GM18951 (cell line): Measurements from ENCODE around the gene STEAP1B.
"Not testable (repeated sequence)": the region's sequence is repeated elsewhere in the genome, so short reads cannot be mapped to it uniquely, and the experiment has no call there.

Experiments used
- POLR2A ChIP-seq: IDR thresholded peaks from 4 replicates; pipeline ENCODE4 v1.6.1; 2011; ENCODE audit warnings: mild to moderate bottlenecking; ENCODE audit not compliant: insufficient read length, insufficient read depth; ENCODE audit errors: extremely low read depth
- in situ Hi-C: fragments of 300-500 bp; cut with MboI; formaldehyde crosslinking; loops from one replicate; pipeline ENCODE4 v1.12.0; 2022; ENCODE audit warnings: low sequenced_read_pairs, mixed read lengths, inconsistent platforms; ENCODE audit not compliant: unreplicated experiment

The STEAP1B gene

DNA sequence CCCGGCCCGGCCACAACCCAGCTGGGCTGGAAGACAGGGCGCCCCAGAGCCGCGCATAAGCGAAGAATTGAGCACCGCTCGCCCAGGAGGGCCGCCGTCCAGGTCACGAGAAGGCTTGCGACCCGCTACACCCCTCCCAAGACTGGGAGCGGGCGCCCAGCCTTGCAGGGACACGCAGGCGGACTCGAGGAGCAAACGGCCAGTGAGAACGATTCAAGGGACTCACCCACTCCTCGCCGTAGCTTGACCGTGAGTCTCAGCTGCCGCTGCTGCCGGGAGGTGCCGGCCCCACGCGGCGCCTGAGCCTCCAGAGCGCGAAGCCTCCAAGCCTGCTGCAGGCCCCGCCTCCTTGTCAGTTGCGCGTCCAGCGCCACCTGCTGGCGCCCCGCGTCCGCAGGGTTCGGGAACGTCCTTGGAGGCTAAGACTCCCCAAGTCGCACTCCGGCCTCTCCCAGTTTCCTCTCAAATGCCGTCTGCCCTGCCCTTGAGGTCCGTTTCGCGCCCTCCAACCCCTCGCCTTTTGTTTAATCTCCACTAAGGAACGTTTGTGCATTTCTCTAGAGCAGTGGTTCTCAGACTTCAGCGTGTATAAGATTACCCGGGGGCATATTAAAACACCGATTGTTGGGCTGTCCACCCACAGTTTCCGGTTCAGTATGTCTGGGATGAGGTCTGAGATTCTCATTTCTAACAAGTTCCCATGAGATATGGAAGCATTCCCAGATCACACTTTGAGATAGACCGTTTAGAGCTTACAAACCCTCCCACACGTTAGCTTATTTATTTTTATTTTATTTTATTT, at the start of gene STEAP1B:
Gene STEAP1B (minus strand): TSS at position 301 of the 802 bp plus-strand sequence. CDS start 5,333 bp downstream, outside the sequence.
- in situ Hi-C loops, result not testable (repeated sequence)

DNA sequence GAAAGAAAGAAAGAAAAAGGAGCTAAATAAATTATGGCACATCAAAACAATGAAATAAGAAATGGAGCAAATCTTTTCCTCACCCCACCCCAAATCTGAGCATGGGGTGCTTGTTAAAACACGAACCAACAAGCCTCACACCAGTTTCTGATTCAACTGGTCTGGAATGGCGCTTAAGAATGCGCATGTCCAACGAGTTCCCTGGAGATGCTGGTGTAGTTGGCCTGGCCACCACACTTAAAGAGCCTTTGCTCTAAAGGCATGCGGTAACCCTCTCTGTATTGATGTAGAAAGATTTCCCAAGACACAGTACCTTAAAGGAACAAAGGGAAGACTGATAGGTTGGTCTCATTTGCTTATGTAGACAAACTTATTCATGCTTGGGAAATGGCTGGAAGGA, 49.1 kb upstream of the STEAP1B start:
- no peak for TF ChIP-seq POLR2A
- in situ Hi-C loops, result no loop called here

DNA sequence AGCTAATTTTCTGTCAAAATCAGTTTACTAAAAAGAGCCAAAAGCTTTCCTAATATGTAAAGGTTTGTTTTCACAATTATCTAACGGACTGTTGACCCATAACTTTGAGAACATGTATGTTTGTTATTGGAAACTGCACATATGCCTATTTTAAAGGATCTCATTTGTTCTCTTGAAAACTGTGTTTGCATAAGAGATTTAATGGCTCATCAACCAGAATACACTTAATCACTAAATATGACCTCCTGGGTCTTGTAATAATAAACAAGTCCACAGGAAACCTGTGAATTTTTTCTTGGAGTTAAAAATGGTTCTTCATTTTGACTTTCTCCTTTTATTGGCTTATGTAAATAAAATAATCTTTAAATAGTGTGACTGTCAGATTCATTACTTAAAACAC, 48.3 kb upstream of the STEAP1B start:
- no peak for TF ChIP-seq POLR2A

DNA sequence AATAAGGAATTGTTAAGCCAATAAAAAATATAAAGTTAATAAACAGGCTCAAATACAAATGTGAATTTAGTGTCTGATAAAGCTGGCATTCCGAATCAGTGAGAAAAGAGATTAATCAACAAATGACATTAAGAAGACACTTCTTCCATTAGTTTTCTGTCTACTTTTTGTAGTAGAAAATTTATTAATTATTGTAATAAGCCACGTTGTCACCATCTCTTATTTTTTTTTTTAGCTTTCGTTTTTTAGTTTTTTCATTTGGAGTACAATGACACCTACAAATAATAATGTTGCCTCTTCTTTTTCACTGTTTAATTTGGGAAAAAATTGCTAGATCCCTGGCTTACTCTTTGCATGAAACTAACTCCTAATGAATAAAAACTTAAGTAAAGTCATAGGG, 46.8 kb upstream of the STEAP1B start:
- in situ Hi-C loops, result no loop called here
- TF ChIP-seq POLR2A, result no peak

More for the DNA sequence above, 48.3 kb upstream of the STEAP1B start:
- in situ Hi-C loops, result no loop called here

DNA sequence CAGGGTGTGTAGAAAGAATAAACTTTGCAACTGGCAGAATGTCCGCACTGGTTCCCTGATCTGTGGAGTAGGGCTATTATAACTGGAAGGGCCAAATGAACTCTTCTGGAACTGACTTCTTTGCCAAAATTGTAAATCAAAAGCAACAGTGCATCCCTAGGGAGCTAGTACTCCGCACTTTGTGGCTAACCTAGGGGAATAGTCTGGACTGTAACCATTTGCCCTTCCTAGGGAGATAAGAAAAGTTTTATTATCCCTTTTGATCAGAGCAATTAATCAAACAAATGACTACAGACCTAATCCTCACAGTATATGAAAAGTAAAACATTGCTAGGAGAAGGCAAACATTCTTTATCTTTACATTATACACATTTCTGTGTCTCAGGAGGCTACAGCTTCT, 45.5 kb upstream of the STEAP1B start:
- no peak for TF ChIP-seq POLR2A
- in situ Hi-C loops, result no loop called here

DNA sequence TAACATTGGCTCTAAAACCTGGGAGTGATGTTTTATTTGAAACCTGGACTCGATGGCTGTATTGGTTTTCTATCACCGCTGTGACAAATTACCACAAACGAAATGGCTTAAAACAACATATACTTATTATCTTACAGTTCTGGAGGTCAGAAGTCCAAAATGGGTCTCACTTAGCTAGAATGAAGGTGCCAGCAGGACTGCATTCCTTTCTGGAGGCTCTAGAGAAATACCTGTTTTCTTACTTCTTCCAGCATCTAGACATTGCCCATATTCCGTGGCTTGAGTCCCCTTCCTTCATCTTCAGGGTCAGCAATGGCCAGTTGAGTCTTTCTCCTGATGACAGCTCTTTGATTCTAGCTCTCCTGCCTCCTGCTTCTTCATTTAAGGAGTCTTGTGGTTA, 44.3 kb upstream of the STEAP1B start:
- in situ Hi-C loops, result no loop called here
- no peak for TF ChIP-seq POLR2A

DNA sequence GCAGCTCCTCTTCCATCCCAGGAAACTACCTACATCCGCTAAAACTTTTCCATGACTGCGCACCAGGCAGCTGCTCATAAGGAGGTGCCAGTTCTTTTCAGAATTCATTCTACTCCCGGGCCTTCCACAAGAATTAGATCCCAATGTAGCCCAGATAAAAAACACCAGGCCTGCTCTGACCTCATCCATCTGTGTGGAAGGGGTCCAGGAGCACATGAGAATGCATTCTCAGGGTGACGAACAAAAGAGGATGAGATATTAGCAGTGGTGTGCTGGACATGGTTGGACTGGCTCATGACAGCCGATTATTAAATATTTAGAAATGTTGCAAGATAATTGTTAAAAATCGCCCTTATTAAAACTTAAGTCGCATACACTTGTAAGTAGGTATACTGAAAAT, 43.2 kb upstream of the STEAP1B start:
- in situ Hi-C loops, result no loop called here

DNA sequence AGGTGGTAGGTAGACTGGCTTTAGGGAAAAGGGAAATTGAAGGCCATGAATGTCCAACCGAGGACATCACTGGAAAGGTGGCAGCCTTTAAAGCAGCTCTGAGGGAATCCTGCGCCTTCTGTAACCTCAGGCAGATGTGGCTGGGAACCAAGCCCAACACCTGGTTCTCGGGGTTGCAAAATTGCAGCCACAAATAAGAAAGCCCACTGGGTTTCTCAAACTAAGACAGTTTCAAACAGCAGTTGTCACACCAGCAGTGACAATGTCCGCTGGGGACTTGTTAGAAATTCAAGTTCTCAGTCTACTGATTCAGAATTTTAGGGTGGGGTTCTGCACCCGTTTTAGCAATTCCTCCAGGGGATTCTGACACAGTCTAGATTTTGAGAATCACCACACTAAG, 42.7 kb upstream of the STEAP1B start:
- in situ Hi-C loops, result no loop called here
- no peak for TF ChIP-seq POLR2A

More for the DNA sequence above, 43.2 kb upstream of the STEAP1B start:
- no peak for TF ChIP-seq POLR2A

DNA sequence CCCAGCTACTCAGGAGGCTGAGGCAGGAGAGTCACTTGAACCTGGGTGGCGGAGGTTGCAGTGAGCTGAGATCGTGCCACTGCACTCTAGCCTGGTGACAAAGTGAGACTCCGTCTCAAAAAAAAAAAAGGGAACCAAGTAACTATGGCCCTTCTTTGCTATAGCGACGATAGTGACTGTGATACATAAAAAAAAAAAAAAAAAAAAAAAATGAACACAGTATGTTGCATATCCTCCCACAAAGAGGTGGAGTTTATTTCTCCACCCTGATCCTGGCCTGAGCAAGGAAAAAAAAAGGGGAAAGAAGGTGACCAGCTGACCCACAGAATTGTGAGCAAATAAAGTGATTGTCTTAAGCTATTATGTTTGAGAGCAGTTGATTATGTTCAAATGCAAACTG, 42.3 kb upstream of the STEAP1B start:
- no peak for TF ChIP-seq POLR2A
- in situ Hi-C loops, result no loop called here

DNA sequence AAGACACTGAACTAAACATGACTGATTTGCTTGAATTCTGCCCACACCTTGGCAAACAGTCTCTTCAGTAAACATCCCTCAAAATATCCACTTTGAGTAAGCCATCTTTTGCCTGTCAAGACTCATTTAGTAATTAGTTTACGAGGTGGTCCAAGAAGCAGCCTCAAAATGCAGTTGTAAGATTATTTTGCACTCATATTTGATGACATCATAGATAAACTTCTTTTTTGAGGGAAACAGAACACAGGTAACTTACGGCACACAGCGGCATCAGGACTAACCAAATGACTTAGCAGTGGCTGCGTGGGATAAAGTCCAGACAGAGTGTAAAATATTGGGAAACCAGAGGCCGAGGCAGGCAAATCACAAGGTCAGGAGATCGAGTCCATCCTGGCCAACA, 41.8 kb upstream of the STEAP1B start:
- in situ Hi-C loops, result no loop called here
- no peak for TF ChIP-seq POLR2A

DNA sequence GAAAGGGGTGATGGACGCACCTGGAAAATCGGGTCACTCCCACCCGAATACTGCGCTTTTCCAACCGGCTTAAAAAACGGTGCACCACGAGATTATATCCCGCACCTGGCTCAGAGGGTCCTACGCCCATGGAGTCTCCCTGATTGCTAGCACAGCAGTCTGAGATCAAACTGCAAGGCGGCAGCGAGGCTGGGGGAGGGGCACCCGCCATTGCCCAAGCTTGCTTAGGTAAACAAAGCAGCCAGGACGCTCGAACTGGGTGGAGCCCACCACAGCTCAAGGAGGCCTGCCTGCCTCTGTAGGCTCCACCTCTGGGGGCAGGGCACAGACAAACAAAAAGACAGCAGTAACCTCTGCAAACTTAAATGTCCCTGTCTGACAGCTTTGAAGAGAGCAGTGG, 28.5 kb upstream of the STEAP1B start:
- in situ Hi-C loops, result not testable (repeated sequence)

DNA sequence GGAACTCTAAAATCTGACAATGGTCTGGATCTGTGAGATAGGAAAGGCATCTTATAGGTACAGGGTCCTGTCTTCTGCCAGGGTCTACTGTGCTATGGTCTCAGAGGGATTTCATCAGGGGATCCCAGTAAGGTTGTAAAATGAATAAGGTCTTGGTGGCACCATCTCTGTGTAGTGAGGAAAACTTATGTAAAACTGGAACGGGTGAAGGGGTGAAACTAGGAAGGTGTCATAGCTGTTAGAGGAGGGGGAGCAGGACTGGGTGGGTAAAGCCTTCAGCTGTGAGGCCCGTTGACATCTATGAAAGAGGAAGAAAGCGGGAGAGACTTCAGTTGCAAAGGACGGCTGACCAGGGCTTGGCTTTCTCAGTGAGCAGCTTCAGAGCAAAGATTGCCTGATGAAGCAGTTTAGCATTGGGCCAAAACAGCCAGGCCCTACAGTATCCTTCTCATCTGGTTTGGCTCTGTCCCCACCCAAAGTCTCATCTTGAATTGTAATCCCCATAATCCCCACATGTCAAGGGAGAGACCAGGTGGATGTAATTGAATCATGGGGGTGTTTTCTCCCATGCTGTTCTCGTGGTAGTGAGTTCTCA, 24.5 kb upstream of the STEAP1B start:
- in situ Hi-C loops, result not testable (repeated sequence)

DNA sequence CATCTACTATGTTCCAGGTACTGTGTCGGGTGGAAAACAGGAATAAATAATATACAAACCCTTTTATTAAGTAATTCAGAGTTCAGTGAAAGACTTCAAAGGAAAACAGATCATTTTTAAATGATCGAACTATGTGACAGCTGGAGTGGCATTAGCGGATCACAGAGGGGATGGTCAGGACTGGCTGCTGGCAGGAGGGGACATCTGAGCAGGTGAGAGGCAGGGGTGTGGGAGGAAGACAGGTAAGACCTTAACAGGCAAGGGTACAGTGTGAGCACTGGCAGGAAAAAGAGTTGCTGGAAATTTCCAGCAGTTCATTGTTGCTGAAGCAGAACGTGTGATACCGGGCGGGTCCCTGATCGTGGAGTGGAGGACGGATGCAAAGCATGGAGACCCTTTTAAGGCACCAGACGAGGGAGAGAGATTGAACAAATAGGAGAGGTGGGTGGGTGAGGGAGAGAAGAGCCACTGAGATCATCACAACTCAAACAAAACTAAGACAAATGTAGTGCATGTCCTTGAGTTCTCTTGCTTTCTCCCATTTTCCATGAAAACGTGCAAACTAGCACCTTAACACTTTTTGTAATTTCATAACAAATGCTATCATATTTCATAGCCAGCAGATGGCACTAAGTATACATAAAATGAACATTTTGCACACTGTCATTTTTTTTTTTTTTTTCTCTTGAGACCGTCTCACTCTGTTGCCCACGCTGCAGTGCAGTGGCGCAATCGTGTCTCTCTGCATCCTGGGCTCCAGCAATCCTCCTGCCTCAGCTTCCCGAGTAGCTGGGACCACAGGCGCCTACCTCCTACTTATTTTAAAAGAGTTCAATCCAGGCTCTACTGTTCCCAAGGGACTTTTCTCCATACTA, 23.7 kb upstream of the STEAP1B start:
- in situ Hi-C loops, result not testable (repeated sequence)

DNA sequence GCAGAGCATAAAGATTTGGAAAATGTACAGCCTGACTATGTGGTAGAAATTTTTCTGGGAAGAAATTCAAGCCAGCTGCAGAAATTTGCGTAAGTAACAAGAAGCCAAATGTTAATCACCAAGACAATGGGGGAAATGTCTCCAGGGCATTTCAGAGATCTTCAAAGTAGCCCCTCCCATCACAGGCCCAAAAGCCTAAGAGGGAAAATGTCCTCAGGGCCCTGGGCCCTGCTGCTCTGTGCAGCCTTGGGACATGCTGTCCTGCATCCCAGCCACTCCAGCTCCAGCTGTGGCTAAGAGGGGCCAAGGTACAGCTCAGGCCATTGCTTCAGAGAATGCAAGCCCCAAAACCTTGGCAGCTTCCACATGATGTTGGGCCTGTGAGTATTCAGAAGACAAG, 19.6 kb upstream of the STEAP1B start:
- in situ Hi-C loops, result not testable (repeated sequence)

DNA sequence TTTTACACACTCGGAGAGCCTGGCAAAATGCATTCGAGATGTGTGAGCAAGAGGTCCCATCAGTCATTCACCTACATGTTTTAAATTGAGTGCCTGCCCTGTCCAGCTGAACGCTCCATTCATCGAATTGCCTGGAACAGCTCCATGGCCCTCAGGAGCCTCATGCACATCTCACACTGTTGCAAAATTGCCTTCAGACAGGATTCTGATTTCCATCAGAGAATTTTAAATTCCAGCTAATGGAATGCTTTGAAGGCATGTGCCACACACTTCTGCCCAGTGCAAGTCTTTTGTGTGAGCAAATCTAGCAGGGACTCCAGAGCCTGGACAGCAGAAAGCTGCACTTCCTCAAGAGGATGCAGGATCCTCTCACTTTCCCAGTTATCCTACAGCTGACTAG, 17.0 kb upstream of the STEAP1B start:
- in situ Hi-C loops, result not testable (repeated sequence)

DNA sequence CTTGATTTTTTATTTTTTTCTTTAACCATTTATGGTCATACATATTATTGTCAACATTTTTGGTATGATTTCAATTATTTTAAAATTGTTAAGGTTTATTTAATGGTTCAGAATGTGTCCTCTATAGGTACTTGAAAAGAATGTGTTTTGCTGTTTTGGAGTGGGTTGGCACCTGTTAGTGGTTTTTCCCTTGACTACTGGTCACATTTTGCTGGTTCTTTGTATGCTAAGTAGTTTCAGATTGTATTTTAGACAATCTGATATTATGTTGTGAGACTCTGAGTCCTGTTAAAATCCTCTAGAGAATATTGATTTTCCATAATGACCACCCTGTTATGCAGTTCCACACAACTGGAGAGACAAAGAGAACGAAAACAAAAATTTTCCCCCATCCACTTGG, 15.0 kb upstream of the STEAP1B start:
- in situ Hi-C loops, result not testable (repeated sequence)

DNA sequence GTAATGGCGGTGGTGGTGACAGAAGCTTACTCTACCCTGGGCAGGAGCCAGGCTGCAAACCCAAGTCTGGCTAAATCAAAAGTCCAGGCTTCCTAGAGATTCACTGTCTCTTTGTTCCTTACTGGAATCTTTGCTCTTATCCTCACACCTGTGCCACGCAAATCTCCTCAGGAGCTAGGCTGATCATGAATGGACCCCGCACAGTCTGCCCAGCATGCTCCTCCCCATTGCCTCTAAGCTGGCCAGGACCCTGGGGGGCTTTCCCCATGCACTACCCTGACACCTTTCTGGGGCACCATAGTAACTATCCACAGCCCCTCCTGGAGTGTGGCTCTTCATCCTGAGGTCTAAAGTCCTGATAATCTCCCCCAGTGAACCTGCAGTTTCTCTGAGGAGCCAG, 7.3 kb upstream of the STEAP1B start:
- in situ Hi-C loops, result not testable (repeated sequence)

DNA sequence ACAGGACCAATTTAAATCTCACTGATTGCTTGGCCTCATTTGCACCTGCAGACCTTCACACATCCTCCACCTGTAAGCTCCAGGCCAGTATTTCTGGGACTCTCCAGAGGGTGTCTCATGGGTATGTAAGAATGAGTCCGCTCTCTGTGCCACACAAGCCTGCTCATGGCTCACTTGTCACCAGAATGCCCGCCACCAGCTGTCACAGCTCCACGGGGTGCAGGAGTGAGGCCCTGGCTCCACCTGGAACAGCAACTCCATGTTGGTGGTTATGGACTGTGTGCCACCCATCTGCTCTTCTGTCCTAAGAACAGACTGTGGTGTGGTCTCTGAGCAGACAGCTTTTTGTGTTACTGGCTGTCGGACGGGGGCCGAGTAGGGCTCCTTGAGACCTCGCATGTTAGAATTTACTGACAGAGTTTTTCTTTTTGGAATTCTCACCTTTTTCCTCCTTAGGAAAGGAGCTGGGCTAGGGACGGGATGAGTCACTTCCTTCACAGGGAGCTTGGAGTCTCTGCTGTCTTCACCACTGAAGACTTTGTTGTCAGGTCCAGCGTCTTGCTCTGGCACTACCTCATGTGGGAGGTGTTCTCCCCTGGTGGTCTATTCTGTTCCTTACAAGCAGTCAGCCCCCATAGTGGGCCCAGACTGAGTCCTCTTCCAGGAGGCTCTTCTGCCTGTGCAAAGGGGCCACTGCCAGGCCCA, 6.5 kb upstream of the STEAP1B start:
- in situ Hi-C loops, result not testable (repeated sequence)
